ENCODE measurements around the gene CHRNA7.
"Not testable (repeated sequence)": the region's sequence is repeated elsewhere in the genome, so short reads cannot be mapped to it uniquely, and the experiment has no call there.

The CHRNA7 gene

DNA sequence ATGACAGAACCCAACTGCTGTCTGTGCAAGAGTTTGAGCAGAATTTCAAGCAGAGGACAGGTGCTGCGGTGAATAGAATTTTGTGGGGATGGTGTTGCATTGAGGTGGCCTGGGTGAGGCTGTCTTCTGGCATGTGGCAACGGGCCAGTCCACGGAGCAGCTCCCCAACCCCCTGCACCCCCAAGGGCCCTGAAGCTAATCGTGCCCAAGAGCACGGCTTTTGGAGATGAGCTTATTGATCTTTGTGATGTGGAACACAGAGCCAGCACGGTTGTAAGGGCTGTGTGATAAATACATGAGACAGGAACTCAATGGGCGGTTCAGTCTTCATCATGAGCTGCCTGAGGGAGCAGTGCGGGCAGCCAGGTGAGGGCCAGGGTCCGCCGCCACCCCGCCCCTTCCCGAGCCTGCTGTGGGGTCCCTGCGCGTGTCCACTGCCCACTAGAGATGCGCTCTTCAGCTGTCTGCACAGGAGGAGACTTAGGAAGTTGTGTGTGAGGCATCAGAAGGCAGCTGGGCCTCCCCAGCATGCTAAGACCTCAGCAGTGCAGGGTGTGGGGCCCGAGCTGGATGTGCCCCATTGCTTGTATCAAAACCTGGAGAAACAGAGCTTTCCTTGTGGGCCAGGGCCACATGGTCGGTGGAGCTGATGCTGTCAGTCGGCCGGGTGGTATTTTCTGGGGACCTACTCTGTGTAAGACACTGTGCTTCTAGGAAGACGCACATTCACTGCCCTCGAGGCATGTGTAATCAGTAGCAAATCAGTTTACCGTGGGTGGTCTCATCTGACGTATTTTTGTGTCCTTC, 90.5 kb downstream of the CHRNA7 start:
- DNase-seq: no peak

DNA sequence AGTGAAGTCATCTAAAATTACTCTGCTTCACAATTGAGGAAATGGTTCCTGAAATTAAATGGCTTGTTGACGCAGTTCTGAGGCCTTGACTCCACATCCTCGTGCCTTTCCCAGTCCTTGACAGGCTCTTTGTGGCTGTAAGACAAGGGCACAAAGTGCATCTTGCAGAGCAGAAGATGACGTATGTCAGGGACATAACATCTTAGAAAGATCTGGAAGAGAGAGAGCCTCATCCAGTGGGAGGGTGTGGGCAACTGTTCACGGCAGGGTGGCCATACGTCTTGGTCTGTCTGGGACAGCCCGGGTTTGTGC, 91.0 kb downstream of the CHRNA7 start:
- DNase-seq: no peak

DNA sequence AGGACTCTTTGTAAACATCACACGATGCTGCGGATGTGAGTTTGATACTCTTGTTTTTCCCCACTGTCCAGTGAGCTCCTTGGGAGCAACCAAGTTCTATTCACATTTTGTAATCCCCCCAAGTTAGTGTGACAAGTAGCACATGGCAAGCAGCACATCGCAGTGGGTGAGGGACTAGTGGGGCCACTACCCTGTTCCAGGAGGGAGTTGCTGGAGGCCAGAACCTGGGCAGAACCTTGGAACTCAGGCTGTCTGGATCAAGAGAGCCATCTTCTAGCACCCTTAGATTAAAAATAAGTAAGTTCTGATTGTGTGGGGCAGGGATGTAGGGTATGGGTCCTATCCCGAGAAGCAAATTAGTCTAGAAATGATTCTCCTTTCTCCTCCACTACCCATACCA, 91.7 kb downstream of the CHRNA7 start:
- no peak for DNase-seq

DNA sequence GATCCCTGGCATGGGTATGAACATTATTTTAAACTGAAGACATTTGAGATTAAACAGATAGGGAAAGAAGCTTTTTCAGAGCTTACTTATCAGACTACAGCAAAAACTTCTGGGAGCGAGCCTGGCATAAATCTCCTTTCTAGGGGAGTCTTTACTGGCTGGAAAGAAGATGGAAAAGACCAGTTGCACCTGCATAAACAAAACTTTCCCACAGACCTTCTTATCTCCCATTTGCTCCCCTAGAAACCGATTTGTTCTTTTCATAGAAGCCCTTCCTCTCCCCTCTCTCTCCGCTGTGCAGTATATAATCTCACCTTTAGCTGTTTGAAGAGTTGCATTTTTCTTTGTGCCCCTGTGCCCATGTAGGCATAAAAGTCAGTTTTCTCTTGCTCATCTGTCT, 93.2 kb downstream of the CHRNA7 start:
- DNase-seq: no peak

DNA sequence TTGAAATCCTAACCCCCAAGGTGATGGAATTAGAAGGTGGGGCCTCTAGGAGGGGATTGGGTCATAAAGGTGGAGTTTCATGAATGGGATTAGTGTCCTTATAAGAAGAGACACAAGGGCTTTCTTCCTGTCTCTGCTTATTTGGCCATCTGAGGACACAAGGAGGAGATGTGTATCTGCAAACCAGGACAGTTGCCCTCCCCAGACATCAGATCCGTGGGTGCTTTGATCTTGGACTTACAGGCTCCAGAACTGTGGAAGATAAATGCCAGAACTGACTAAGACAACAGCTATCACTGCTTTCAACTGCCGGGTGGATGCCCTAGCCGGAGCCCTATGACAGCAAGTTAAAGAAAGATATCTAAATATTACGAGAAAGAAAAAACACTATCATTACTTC, 94.4 kb downstream of the CHRNA7 start:
- DNase-seq: no peak

DNA sequence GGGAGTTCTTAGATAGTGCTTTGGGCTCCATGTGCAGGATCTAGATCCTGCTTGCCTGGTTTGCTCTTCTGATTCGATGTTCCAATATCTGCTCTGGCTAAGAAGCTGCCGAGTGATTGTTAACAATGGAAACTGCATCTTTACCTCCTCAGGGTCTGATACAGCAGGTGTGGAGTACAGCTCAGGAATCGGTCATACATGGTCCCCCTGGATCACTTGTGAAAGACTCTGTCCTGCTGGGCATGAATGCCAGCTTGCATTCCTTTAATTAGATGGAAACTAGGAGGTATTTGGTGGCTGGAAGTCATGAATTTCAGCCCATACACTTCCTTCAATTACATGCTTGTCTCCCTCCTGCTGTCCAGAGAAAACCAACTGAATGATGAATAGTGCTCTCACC, 95.3 kb downstream of the CHRNA7 start:
- no peak for DNase-seq

DNA sequence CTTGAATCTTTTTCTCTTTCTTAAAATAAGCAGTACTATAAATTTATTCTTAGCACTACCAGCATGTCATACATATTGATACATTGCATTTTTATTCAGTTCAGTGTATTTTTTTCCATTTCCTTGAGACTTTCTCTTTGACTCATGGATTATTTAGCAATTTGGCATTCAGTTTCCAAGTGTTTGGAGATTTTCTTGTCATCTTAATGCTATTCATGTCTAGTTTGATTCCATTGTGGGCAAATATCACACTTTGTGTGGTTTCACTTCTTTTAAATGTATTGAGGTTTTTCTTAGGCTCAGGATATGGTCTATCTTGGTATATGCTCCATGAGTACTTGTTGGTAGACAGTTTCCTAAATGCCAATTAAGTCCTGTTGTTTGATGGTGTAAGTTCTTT, 99.5 kb downstream of the CHRNA7 start:
- DNase-seq: no peak

DNA sequence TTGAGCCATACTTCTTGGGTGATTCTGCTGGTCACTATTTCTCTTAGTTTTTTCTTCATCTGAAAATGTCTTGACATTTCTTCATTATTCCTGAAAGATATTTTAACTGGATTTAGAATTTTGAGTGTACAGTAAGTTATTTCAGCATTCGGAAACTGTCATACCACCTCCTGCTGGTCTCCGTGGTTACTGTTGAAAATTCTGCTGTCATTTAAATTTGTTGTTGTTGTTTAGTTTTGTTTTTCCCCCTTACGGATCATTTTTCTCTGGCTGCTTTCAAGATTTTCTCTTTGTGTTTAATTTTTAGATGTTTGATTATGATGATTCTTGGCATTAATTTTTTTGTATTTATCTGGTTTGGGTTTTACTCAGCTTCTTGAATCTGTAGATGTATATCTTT, 100.5 kb downstream of the CHRNA7 start:
- DNase-seq: no peak

DNA sequence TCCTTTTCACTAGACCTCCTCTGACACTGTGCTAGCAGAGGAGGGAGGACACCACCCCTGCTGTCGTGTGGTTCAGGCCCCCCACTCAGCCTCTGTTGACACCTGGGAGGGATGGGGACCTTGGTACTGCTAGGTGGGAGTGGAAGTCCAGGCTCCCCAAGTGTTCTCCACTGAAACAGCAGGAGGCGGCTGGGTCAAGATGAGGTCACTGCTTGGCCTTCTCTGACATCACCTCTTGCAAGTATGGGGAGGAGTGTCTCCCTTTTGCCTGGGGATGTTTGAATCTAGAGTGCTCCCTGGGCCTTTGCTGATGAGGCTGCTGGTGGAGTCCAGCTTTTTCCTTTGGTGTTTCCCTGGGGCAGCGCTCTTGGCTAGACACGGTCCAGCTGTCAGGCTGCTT, 101.5 kb downstream of the CHRNA7 start:
- no peak for DNase-seq

DNA sequence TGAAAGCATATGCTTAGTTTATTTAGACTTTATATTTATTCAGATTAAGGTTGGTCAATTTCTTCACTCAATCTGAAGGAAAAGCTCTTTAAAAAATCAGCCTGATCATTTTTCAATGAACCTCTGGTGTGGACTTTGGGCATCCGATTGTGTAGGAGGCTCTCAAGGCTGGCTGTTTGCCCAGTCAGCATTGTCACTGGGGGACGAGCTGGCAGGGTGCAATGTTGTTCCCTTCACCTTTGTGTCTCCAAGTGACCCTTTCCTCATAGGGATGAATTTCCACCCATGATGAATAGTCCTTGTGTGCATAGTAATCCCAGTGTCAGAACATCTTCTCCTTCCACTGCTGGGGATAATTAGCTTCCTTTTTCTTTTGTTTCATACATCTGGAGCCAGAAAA, 102.5 kb downstream of the CHRNA7 start:
- no peak for DNase-seq

DNA sequence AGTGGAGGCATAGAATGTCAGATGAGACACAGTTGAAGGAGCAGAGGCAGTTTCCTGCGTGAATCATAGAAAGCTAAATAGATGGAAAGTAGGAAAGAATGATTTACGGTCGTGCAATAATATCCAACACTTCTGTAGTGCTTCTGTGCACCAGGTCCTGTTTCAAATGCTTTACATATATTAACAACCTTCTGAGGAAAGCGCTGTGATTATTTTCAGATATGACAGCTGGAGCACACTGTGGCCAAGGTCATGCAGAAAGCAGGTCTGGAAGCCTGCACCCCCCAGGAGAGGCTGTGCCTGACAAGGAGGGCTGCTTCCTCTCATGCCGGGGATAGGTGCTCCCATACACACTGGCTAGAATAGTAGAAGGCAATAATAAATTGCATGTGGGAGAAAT, 104.5 kb downstream of the CHRNA7 start:
- DNase-seq: no peak

DNA sequence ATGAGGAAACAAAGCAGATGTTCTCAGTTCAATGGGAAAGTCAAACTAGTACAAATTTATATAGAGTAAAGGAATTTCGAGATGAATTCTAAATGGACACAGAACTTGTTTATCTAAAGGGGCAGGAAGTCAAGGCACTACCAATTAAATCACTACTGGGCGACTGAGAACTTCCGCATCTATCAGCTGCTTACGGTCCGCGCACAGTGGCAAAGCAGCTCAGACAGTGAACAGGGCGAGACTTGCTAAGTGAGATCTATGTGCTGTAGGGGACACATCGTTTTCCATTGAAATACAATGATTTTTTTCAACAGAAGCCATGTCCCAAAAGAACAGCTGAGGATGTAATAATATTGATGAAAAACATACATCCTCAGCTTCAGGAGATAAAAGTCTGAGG, 105.0 kb downstream of the CHRNA7 start:
- DNase-seq: no peak

DNA sequence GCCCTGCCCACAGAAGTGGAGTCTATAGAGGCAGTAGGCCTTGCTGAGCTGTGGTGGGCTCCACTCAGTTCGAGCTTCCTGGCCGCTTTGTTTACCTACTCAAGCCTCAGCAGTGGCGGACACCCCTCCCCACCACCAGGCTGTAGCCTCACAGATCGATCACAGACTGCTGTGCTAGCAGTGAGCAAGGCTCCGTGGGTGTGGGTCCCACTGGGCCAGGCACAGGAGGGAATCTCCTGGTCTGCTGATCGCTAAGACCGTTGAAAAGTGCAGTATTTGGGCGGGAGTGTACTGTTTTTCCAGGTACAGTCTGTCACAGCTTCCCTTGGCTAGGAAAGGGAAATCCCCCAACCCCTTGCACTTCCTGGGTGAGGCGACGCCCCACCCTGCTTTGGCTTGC, 115.2 kb downstream of the CHRNA7 start:
- not testable (repeated sequence) for DNase-seq

DNA sequence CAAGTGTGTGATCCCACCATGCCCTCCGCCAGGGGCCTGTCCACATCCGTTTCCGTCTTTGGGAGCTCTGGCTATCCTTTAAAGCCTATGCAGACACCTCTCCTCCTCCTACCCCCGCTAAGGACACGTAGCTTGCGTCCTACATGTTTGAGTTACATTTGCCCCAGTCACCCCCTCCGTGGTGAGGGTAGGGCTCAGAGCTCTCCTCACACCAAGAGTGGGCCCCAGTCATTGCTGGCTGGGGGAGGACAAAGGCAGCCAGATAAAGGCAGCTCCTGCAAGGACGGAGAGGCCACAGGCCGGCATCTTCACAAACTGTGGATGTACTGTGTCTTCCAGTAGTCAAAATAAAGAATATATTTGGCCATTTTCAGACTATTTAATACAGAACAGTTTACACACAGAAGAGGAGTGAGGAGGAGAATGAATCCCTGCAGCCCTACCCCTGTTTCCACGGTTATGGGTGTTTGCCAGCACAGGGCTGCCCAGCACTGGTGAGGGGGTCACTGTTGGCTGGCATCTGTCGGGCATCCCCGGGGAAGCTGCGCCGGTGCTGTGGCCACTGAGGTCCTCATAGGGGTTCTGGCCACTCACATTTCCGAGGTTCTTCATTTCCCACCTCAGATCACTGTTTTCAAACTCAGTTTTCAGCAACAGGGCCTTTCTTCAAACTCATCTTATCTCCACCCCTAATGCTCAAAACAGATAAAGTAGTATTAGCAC, 118.7 kb downstream of the CHRNA7 start:
- DNase-seq: no peak

DNA sequence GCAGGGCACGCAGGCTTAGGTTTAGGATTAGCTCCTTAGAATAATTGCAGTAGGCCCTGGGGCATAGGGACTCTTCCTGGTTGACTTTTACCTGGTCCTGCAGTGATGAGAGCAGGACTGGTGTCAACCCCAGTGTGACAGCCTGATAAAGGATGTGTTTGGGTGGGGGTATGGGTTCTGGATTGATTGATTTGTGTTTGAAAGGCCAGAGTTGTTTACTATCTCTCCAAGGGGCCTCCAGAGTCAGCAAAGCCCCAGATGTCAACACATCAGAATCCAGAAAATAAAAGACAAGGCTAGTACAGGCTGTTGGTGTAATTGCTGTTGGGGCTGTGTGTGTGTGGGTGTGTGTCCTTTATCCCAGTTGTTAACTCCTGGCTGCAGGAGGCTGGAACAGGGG, 122.3 kb downstream of the CHRNA7 start:
- no peak for DNase-seq

DNA sequence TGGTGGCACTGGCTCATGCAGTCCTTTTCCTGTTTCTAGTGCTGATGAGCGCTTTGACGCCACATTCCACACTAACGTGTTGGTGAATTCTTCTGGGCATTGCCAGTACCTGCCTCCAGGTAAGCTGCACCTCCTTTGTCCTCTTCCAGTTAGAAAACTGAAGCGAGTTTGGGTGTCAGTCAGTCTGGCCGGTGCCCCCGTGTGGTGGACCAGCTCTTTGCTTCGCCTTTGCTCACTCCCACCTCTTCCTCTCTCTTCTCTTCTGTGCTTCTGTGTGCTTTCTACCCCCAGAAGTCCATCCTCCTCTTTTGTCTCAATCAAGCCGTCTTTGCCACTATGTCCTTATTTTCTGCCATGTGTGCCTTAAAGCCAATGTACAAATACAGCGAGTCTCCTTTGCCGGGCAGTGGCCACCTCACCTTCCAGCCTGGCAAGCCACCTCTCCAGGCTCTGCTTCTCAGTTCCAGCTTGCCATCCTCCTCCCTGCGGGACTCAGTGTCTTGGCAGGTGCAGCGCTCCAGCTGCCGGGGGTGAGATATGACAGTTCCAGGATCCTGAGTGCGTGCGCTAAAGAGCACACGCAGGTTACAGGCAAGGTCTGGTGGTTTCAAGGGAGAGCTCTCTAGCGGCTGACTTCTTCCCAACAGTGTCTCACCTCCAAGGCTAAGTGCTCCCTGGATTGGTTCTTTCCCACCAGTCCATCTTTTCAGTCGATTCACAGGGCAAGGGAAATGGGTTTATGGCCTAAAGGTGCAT, 123.7 kb downstream of the CHRNA7 start:
- not testable (repeated sequence) for DNase-seq

DNA sequence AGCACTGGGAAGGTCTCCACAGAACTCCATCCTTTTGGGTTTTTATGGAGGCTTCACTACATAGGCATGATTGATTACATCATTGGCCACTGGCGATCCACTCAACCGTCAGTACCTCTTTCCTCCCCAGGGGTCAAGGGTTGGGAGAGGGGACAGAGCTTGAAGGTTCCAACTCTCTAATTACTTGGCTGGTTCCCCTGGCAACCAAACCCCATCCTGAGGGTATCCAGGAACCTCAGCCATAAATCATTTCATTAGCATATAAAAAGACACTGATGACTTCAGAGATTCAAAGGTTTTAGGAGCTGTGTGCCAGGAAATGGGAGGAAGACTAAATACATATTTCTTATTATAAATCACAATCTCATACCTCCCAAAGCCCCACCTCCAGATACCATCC, 131.8 kb downstream of the CHRNA7 start:
- DNase-seq: not testable (repeated sequence)

DNA sequence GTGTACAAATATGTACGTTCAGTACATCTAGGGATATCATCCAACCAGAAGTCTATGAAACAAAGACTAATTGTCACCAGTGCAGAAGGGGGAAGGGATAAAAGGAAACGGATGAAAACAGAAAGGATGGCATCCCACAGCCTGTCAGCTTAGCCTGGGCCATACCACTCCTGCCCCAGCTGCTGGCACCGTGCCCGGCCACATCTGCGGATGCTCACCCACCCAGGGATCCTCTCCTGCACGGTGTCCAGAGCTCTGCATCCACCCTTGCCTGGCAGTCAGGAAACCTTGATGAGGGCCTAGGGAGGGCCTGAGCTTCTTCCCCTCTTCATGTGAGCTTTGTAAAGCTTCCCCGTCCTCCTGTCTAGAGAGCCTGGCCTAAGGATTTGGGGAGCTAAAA, 133.8 kb downstream of the CHRNA7 start:
- DNase-seq: not testable (repeated sequence)

DNA sequence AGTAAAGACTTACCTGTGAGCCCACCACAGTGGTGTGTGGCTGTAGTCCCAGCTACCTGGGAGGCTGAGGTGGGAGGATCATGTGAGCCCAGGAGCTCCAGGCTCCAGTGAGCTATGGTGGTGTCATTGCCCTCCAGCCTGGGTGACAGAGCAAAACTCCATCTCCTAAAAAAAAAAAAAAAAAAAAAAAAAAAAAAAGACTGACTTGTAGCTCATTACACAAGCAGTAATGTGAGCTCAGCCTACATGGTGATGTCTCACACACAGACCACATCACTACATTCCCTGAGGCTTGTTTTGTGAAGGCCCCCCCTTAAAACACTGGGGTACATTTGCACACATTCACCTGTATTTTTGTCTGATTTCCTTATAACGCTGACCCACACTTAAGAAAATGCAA, 134.4 kb downstream of the CHRNA7 start:
- not testable (repeated sequence) for DNase-seq

DNA sequence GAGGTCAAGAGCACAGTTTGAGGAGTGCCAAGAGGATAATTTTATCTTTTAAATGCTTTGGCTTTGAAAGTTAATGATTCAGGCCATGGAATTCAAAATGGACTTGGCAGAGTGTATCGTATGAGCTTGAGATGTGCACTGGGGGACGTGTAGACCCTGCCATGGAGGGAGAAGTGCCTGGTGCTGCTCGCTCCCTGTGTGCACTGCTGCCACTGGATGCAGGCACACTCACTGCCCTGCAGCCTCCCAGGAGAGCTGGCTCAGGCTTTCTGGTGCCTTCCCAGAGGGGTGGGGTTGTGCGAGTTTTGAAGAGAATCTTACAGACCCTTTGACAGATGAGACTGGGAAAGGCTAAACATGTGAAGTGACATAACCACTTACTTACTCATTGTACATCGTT, 135.5 kb downstream of the CHRNA7 start:
- not testable (repeated sequence) for DNase-seq

DNA sequence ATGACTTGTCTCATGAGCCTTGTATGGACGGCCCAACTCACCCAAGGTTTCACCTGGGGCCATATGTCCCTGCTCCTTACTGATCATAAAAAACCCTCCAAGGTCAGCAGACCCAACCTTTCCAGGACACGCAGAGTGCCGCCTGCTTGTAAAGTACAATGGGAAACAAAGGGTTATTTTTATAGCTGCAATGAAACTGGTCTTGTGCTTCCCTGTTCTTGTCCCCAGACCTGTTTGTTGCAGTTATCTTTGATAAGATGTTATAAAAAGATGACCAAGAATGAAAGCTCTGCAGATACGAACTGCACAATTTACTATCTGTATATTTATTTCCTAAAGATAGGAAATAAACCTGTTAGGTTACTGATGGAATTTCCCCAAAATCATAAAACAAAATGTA, 136.0 kb downstream of the CHRNA7 start:
- DNase-seq: not testable (repeated sequence)

DNA sequence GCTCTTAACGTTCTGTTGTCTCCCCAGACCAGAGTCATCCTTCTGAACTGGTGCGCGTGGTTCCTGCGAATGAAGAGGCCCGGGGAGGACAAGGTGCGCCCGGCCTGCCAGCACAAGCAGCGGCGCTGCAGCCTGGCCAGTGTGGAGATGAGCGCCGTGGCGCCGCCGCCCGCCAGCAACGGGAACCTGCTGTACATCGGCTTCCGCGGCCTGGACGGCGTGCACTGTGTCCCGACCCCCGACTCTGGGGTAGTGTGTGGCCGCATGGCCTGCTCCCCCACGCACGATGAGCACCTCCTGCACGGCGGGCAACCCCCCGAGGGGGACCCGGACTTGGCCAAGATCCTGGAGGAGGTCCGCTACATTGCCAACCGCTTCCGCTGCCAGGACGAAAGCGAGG, 137.6 kb downstream of the CHRNA7 start:
- DNase-seq: not testable (repeated sequence)

DNA sequence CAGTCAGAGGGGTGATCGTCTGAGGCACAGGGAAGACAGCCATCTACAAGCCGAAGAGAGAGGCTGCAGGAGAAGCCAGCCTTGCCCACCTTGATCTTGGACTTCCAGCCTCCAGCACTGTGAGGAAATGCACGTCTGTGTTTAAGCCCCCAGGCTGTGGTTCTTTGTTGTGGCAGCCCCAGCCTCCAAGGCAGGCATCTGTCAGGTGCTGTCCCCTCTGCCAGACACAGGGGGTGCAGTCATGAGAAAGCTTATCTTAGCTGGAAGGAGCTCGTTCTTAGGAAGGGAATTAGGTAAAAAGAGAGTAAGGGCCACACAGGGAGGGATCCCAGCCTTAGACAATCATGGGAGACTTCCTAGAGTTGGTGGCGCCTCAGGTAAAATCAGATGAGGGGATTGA, 150.3 kb downstream of the CHRNA7 start:
- not testable (repeated sequence) for DNase-seq

DNA sequence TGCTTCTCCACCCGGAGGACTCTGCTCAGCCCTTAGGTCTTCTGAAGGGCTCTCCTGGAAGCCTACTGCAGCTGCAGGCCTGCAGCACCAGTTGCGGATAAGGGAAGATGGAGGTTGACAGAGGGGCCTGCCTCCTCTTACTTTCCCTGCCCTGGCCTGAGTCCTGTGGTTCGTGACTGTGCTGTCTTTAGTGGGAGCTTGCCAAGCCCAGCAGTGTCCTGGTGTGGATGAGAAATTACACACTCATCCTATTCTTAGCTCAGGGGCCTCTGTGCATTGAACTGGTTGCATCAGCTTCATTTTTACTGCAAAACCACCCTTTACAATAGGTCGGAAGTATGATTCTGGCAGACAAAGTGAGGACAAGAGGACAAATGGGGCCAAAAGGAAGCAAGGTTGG, 163.5 kb downstream of the CHRNA7 start:
- DNase-seq: not testable (repeated sequence)
